ENCODE data around the gene RHOU.

The RHOU gene

DNA sequence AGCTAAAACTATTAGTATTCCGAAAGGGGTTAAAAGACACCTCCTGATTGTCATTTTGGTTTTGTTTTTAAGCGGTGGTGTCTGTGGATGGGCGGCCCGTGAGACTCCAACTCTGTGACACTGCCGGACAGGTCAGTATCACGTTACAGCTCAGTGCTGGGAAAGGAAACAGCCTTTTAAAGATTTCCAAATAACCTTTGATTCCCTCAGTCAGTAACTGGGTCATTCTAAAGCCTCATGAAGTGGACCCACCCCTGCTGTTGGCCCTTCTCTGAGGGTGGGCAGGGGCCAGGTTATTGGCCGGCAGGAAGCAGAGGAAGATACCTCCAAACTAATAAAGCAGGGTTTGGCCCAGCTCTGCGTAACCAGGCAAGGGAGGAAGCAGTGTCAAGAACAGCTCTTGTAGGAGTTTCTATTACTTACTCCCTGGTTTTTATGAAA, 2.3 kb downstream of the RHOU start:
- DNase-seq (ENCODE audit: low spot score) = no peak

DNA sequence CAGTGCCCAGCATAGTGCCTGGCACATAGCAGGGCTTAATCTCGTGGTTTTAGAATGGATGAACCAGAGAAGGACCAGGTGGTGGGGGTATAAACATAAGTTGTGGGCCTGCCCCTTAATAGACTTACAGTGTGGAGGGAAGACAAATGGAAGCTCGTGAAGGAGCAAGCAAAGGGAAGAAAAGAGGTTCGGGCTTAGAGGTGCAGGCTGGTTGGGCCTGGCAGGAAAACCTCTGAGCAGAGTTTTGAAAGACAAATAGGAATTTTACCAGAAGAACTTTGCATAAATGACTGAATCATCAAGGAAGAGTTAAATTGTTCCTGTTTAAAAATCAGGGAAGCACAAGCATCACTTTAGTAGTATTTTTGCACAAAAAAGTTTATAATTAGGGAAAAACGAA, 4.5 kb downstream of the RHOU start:
- DNase-seq (ENCODE audit: low spot score) = no peak

DNA sequence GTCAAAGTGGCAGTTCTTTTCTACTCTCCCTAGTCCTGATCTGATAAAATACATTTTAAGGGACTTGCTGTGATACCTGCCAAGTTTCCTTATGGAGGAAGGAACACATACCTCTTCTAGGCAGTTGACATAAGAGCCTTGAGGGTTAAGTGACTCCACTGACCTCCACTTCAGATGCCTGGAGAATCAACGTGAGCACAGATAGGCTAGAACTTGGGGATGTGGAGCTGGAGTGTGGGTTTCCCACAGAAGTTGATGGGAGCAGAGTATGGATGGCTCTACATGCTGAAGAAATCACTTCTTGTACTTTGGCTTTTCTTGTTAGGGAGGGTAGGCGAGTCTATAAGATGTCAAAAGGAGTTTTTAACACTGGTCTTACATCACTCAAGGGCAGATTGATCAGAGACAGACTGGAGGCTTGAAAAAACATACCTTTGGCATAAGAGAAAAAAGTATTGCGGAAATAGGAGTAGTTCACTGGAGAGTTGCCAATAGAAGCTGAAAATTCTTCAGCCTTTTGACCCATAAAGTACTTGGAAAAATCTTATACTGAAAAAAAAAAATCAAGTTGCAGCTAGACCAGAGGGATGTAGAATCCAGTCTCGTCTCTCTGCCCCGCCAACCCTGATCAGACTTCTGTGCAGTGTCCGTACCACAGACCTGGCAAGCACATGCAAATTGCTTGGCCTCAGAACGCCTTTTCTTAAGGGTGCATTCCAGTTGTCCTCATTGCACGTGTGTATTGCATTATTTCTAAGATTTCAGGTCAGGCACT, 5.5 kb downstream of the RHOU start:
- DNase-seq (ENCODE audit: low spot score) = no peak

DNA sequence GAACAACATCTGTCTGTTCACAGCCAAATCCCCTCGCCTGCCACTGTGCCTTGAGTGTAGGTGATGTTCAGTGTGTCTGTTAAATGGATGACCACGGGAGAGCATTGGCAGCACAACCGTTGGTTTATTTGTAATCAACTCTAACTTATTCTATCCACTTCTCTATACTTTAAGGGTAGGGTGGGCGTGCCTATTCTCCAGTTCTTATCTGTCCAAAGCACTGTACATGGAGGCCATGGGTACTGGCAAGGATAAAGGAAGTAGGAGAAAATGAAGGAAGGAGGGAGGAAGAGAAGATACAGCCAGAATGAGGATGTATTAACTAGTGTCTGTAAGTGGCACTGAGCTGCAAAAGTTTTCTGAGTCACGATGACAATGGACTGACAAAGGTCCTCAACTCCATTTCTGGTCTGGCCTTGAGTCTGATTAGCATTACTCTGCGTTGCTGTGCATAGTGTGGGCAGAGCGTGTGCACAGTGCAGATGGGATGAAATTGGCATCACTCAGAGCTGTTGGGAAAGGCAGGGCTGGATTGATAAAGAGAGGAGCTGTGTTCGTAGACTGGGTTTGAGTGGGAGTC, 7.1 kb downstream of the RHOU start:
- no peak for DNase-seq (ENCODE audit: low spot score)

DNA sequence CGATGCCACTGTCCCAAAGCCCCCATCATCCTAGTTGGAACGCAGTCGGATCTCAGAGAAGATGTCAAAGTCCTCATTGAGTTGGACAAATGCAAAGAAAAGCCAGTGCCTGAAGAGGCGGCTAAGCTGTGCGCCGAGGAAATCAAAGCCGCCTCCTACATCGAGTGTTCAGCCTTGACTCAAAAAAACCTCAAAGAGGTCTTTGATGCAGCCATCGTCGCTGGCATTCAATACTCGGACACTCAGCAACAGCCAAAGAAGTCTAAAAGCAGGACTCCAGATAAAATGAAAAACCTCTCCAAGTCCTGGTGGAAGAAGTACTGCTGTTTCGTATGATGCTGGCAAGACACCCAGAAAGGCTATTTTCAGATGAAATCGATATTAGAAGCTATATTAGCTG, 8.1 kb downstream of the RHOU start:
- DNase-seq (ENCODE audit: low spot score) = no peak

DNA sequence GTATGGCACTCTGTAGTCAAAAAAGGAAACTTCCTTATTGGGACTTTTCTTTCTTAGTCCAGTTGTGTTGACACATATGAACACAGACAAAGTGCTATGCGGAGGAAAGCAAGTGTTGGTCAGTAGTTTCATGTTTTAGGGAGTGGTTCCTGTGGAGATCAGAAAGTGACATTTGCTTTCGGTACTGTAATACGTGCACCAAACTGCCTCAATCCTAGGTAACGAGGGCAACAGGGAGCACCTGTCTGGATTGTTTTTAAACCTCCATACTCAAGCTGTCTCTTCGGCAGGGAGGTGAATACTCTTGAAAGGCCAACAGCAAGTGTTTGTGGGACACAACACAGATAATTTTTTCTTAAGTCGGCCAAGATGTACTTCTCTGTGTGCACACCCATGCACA, 9.1 kb downstream of the RHOU start:
- no peak for DNase-seq (ENCODE audit: low spot score)

DNA sequence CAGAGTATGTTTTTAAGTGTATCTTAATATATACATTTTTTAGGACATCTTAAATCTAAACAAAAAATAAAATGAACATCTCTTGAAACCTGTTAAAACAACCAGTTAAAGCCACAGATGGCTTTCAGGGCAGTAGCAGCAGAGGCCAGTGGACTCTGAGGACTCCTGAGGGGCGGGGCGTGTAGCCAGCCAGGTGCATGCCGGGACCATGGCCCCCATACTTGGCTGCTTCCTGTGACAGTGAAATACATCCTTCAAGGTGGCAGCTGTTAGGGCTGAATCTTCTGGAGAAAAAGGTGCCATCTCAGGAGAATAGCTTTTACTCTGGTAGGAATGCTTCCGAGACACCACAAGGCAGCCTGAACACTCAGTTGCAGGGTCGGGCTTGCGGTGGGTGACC, 9.6 kb downstream of the RHOU start:
- no peak for DNase-seq (ENCODE audit: low spot score)

DNA sequence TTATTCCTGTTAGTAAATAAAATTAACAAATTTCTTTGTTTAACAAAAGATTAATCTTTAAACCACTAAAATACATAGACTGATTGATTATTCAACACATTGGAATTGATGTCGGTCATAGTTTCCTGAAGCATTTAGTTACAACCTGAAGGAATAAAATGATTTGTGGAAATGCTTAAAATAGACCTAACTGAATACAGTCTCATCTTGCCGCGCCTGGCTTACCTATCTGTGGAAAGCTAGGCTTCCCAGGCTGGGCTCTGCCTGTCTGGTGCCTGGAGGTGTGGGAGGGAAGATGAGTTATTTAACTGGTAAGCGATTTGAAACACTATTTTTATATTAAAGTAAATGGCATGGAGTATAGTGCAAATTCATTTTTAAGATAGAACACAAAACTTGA, 10.2 kb downstream of the RHOU start:
- no peak for DNase-seq (ENCODE audit: low spot score)

DNA sequence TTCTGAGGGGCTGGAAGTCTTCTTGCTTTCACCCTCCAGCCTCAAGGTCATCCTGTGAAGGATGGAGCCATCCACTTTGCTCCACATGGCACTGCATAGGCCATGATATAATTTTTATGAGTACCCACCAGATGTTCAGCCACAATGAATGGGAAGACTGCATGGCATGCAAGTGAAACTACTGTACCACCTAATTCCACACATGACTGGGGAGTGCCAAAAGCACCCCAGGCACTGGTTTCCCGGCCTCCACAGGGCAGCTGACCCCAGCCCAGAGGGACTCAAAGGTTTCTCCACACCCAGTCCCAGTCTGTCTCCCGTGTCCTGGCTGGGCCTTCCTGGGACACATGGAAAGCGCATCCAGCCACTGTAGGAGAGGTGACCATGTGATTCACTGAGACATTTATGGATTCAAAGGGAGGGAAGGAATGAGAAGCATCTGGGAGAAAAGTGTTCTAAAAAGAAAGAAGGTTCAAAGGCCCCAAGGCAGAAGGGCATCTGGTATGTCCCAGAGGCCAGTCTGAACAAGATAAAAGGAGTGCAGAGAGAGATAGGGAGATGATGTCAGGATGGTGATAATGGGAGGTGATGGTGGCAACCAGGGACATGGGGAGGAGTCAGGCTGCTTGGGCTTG, 12.1 kb downstream of the RHOU start:
- DNase-seq (ENCODE audit: low spot score) = no peak

DNA sequence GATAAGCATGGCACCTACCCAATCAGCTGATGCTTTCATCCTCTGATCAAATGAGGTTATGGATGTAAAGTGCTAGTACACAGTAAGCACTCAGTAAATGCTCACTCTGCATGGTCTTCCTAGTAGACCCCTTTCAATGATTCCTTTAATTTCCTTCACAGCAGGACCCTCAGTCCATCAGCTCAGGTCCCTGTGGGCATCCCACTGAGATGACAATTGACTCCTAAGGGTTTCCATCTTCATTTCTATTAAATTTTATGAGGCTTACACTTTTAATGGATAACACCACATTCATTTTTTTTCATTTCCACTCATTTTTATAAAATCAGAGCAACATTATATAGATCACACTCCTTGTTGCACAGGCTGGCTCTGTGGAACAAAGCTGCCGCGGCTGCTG, 12.8 kb downstream of the RHOU start:
- no peak for DNase-seq (ENCODE audit: low spot score)

DNA sequence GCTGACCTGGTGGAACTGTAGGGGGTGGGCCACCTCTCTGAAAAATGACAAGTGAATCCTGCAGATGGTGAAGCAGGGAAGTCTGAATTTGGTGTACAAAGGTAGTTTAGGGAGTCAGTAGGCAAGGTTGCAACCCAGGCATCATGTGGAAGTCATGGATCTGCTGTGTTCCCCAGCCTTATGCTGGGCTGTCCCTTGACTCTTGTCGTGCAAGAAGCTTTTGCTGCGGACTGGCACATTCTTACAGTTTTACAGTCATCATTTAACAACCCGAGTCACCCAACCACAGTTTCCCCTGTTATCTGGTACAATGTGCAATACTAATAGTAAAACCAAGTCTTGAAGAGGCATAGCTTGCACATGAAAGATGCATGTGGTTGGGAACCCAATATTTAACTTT, 13.2 kb downstream of the RHOU start:
- no peak for DNase-seq (ENCODE audit: low spot score)

DNA sequence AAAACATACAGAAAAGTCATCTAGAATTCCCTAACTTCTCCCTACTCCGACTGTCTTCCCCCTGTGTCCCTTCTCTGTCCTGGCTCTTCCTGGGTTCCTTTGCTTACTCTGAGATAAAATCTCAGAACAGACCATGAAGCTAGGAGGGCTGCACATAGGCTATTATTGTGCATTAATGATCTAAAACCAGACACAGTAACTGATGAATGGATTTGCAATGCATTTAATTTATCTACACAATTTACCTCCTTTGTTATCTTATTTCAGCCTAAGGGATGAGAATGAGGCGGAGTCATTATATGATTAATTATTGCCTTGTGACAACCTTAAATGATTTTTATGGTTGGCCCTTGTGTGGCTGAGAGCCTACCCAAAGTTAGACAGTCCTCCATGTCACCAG, 14.5 kb downstream of the RHOU start:
- DNase-seq (ENCODE audit: low spot score) = no peak

DNA sequence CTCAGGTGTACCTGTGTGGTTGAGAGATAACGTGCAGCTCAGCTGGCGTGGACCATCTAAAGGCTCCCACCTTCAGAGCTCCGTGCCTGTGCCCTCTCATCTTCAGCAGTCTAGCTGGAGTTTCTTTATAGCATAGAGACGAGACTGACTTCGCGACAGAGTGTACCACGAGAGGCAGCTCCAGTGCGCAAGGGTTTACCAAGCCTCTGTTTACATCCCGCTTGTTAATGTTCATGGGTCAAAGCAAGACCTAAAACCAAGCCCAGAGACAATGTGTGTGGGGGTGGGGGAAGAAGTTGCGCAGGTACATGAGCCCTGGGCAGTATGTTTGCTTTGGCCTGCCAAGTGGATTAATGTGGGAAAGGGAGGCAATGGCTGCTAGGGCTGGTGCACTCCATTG, 15.6 kb downstream of the RHOU start:
- DNase-seq (ENCODE audit: low spot score) = no peak

DNA sequence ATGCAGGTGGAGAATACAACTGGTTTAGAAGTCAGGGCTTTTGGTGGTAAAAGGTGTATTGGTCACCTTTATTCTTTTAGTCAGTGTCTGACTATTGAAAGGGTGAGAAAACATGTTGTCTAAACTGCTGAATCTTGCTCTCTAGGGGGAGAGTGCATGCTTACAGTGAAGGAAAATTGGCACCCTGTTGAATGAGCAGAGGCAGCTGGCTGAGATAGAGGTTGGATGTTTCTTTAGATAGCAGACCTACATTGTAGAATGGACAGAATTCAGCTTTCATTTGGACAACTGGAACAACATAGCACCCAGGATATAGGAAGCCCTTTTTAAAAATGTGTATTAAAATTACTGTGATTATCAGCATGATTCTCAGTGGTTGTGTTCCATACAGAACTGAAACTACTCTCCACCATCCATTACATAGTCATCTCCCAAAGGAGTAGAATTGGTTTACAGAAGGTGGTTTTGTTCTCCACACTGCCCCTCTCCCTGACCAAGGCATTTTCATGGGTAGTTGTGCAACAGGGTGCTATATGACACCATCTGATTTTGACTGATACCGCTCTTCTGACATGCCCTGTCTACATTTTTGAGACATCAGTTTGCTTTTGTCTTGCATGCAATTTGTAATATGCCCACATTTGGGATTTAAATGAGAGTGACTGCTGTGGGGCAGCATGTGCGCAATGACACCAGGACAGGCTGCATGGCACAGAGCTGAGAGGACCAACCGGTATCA, 16.2 kb downstream of the RHOU start:
- DNase-seq (ENCODE audit: low spot score) = no peak

DNA sequence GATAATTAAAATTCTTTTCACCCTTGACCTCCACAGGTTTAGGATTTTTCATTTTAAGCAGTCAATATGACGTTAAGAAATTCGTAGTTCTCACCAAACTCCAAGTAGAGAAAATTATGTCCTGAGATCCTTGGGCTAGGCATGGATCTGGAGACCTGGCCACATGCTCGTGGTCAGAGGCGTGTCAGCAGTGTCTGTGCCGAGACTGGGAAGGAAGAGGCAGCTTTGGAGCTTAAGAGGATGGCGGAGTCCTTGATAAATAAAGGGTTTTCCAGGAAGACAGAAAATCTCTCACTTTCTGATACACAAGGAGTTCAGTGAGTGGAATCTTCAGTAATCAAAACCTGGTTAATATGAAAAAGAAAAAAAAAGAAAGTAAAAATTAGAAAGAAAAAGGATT, 17.0 kb downstream of the RHOU start:
- no peak for DNase-seq (ENCODE audit: low spot score)

DNA sequence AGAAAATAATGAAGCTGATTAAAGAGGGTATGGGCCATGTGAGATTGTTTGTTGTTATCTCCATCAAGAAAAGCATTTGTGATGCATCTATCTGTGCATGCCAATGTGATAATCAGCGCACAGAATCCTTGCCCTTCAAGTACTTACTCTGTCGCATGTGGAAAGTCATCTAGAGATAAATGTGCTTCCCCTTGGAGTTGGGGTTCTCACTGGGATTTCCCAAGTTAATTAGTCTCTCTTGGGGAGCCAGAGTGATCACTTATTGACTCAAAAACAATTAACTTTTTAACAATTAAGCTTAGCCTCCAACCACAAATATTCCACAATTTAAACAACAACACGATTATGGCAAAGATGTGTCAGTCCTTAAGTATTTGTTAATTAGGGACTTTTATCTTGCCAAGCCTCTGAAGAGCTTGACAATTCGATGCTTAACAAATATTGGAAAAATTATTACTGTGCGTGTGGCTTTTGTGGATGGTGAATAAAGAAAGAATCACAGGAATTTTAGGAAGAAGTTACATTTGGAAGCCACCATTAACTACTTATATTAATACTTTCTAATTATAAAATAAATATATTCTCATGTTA, 17.5 kb downstream of the RHOU start:
- no peak for DNase-seq (ENCODE audit: low spot score)

DNA sequence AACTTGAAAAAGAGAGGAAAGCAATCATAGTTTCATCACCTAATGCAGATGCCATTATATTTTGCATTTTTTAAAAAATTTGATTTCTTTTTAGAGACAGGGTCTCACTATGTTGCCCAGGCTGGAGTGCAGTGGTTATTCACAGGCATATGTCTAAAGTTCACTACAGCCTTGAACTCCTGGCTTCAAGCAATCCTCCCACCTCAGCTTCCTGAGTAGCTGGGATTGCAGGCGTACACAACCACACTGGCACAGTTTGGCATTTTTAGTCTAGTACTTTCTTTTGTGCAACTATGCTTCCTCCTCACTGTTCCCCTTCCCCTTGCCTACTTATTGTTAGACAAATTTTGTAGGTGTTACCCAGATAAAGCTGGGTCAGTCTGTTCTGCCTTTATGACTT, 18.0 kb downstream of the RHOU start:
- no peak for DNase-seq (ENCODE audit: low spot score)

DNA sequence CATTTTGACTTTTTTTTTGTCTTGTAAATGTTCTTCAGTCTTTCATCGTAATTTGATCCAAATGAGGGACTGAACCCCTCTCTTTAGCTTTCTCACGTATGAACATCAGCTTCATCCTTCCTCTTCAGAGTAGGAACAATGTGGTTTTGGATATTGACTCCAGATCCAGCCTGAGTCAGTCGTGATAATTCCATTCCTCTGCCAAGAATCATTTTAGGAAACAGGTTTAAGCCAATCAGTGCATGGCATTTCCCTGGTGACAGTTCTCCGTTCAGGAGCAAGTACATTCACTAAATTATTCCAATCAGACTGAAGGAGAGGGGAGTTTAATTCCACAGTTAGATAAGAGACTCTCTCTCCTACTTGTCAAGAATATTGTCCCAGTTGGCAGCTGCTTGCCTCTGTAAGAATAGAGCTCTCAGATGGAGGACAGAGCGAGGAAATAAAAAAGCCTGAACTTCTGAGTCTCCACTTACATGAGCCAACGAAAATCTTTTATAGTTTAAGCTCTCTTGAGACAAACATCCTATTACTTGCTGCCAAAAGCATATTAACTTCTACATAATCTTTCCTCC, 18.6 kb downstream of the RHOU start:
- no peak for DNase-seq (ENCODE audit: low spot score)

DNA sequence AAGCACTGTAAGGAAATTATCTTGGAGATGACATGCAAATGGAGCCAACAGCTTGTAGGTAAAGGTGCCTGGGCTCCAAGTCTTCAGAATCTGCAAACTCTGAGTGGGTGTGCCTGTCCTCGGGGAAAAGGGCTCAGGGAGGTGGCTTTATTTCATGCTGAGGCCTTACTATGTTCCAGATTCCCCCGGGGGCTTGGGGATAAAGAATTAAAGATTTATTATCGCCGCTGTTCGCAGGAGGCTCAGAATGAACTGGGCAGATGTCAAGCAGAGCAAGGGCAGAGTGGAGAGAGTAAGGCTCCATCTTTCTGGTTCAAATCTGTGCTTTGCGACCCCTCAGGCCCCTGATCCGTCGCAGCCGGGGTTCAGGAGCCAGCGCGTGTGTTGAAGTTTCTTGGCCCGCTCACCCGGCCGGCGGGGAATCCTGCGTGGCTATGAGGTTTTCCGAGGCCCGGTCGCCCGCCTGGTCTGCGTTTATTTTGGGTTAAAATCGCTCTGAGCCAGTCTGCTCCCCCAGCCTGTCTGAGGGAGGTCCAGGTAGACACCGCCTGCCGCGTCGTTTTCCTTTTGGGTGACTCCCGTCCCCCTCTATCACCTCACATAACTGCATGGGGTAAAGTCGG, 19.5 kb downstream of the RHOU start:
- DNase-seq (ENCODE audit: low spot score) = no peak

DNA sequence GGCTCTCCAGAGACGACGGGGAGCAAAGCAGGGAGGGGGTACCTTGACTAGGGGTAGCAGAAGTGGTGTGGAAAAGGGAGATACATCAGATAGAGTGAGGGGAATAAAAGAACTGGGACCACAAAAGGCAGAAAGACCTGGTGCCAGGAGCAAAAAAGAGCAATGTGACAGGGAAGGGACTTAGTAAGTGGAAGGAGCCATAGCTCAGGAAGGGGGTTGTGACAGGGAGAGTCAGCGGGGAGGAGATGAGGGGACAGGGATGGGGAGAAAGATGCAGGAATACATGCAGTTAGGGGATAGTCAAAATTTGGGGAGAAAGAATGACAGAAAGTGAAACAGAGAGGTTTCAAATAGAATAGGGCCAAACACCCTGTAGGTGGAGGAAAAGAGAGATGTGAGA, 20.5 kb downstream of the RHOU start:
- no peak for DNase-seq (ENCODE audit: low spot score)

DNA sequence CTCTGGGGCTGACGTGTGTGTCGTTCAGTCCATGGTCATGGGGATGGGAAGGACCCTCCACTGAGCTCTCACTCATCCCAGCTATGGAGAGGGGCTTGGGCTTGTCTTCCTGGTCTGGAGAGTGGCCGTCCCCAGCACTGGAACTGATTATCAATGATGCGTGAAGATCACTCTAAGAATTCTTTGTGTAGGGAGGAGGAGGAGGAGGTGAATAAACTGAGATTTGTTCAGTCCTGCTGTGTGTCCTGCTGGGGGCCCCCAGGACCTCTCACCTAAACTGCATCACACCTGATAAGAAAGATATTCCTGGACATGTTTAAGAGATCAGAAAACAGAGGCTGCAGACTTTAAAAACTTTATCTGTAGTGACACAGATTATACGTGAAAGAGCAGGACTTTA, 21.2 kb downstream of the RHOU start:
- no peak for DNase-seq (ENCODE audit: low spot score)

DNA sequence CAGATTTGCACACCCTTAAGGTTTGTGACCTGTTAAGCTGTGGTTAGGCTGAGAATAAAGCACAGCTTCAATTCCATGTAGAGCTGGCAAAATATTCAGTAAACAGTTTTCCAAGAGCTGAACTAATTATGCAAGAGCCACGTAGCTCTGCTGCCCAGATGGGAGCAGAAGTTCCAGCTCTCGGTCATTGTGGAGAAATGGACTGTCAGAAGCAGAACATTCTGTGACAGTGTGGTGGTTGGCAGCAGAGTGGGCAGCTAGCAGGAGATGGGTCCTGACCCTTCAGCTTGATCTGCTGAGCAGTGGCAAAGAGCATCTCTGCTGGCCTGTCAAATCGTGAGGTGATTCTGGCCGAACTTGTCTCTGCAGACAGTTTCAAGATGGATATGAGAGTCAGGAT, 23.2 kb downstream of the RHOU start:
- no peak for DNase-seq (ENCODE audit: low spot score)
